Aorta (tissue), 5 donors: ENCODE measurements around the gene XPR1. TPM values are rescaled to one million over a fixed set of nuclear protein-coding genes. Genes with fewer than 3 reads are reported as not detected.

ENCODE experiments used
- ATAC-seq: fragments of 200-7000 bp; cut with Tn5 transposase; one replicate; pipeline ENCODE4 v1.9.1; 2022; ENCODE audit warnings: moderate library complexity; ENCODE audit not compliant: low FRiP score
- DNase-seq, 2 donors: peaks; one replicate each; pipeline ENCODE4 v3.0.0-alpha.2; 2020
- H3K27ac ChIP-seq, 2 donors: one replicate each; pipeline ENCODE4 v1.5.1; 2013; ENCODE audit warnings: low read length in 2 of 2, mild to moderate bottlenecking in 2 of 2, moderate library complexity in 2 of 2, control low read depth in 1 of 2, inconsistent platforms in 1 of 2, low read depth in 1 of 2
- H3K27me3 ChIP-seq, 2 donors: one replicate each; pipeline ENCODE4 v1.6.1; 2013; ENCODE audit warnings: control low read depth in 1 of 2, low read length in 1 of 2, mild to moderate bottlenecking in 1 of 2, moderate library complexity in 1 of 2; ENCODE audit not compliant: insufficient read depth in 2 of 2, control insufficient read depth in 1 of 2
- H3K36me3 ChIP-seq, 2 donors: one replicate each; pipeline ENCODE4 v1.6.1; 2013; ENCODE audit warnings: control low read depth in 1 of 2, low read length in 1 of 2, mild to moderate bottlenecking in 1 of 2; ENCODE audit not compliant: insufficient read depth in 2 of 2, control insufficient read depth in 1 of 2
- H3K4me1 ChIP-seq, 2 donors: one replicate each; pipeline ENCODE4 v1.6.1; 2013; ENCODE audit warnings: low read length in 2 of 2, control low read depth in 1 of 2, mild to moderate bottlenecking in 1 of 2, moderate library complexity in 1 of 2; ENCODE audit not compliant: insufficient read depth in 2 of 2, control insufficient read depth in 1 of 2
- H3K4me3 ChIP-seq, 2 donors: one replicate each; pipeline ENCODE4 v1.5.1; 2013; ENCODE audit warnings: low read length in 2 of 2, control low read depth in 1 of 2, mild to moderate bottlenecking in 1 of 2
- H3K9me3 ChIP-seq: one replicate; pipeline ENCODE4 v1.6.1; 2013; ENCODE audit warnings: mild to moderate bottlenecking, low read length; ENCODE audit not compliant: control insufficient read depth
- WGBS, 2 donors: extraction: QIAGEN DNeasy Blood & Tissue Kit; methylation state at CpG; one replicate each; pipeline ENCODE4 v1.1.7; 2013; 5-methylcytosine and 5-hydroxymethylcytosine counted together
- intact Hi-C, 2 donors: fragments of 100-400 bp; cut with DNase I; formaldehyde crosslinking; loops; one replicate each; pipeline versions ENCODE4 v1.14.2 to v1.15.0; 2022
- polyA plus RNA-seq, 2 donors: library from polyadenylated mRNA; stranded (reverse); fragments of 200-250 nt; gene quantifications; one replicate each; pipeline ENCODE4 v1.2.3, GENCODE V29; 2013
- total RNA-seq, 2 donors: library from RNA; stranded (reverse); fragmentation: NEBNext Ultra II Directional; extraction: Animal tissue kit (Norgen Biotek cat#: 25700); gene quantifications; one replicate each; pipeline ENCODE4 v1.2.1, GENCODE V29; 2021
- donor health status: healthy with polysubstance abuse.
- donor health status: Bipolar disorder and iron deficiency.
- donor health status: DM: no; HTN: no; CAD: no.
- donor health status: DM: no; HTN: no; CAD: no.
- donor health status: DM: yes; HTN: yes; CAD: no.

XPR1 gene
- total and polyA plus RNA-seq, 4 donors = 4.6 to 55.4 (median 15.6) TPM

- no peaks in the 10 kb centered on the region for H3K9me3 ChIP-seq
- H3K4me3 ChIP-seq = no peak overlapping the region
- no peak overlapping the region for H3K27ac ChIP-seq
- H3K36me3 ChIP-seq = no peaks in the 10 kb centered on the region
- ATAC-seq = no peak
- no peak for DNase-seq
- 82 to 85% methylated on average over 2 of the region's 2 CpGs for WGBS, 2 donors
- intact Hi-C loops = no loop called here
- peaks cover 0 to 2% of the 10 kb centered on the region in 2 donors for H3K4me1 ChIP-seq
- no peaks in the 10 kb centered on the region for H3K27me3 ChIP-seq
Observed at GRCh38 chr1:180793451-180793850, 161.6 kb downstream of the XPR1 start.

GRCh38 chr1:180796897-180797640 is 165.2 kb downstream of the XPR1 start:
- no peaks in the 10 kb centered on the region for H3K4me1 ChIP-seq
- ATAC-seq = no peak
- no peaks in the 10 kb centered on the region for H3K27me3 ChIP-seq
- DNase-seq = no peak
- no peaks in the 10 kb centered on the region for H3K9me3 ChIP-seq
- no peak overlapping the region for H3K4me3 ChIP-seq
- WGBS, 2 donors = 27 to 32% methylated on average over 1 of the region's 1 CpG
- H3K36me3 ChIP-seq = no peaks in the 10 kb centered on the region
- H3K27ac ChIP-seq = no peak overlapping the region
- intact Hi-C loops = no loop called here

GRCh38 chr1:180800945-180801344 is 169.1 kb downstream of the XPR1 start:
- Histone ChIP-seq H3K27me3 (no peaks in the 10 kb centered on the region), H3K36me3 (peaks cover 2% of the 10 kb centered on the region in 2 donors), H3K4me3 (no peak overlapping the region), H3K27ac (no peak overlapping the region), H3K4me1 (no peaks in the 10 kb centered on the region), H3K9me3 (no peaks in the 10 kb centered on the region)
- ATAC-seq = no peak
- 78 to 81% methylated on average over 1 of the region's 1 CpG for WGBS, 2 donors
- no peak for DNase-seq
- intact Hi-C loops = no loop called here

GRCh38 chr1:180802813-180803212 is 171.0 kb downstream of the XPR1 start:
- 95 to 96% methylated on average over 2 of the region's 2 CpGs for WGBS, 2 donors
- no peaks in the 10 kb centered on the region for H3K27me3 ChIP-seq
- no peaks in the 10 kb centered on the region for H3K9me3 ChIP-seq
- no peaks in the 10 kb centered on the region for H3K4me1 ChIP-seq
- intact Hi-C loops = no loop called here
- H3K4me3 ChIP-seq = no peak overlapping the region
- ATAC-seq (no peak), DNase-seq (no peak)
- no peak overlapping the region for H3K27ac ChIP-seq
- peaks cover 2% of the 10 kb centered on the region in 2 donors for H3K36me3 ChIP-seq

GRCh38 chr1:180805316-180805715 is 173.5 kb downstream of the XPR1 start:
- H3K27ac ChIP-seq = no peak overlapping the region
- no peak overlapping the region for H3K4me3 ChIP-seq
- DNase-seq = no peak
- no peaks in the 10 kb centered on the region for H3K27me3 ChIP-seq
- H3K4me1 ChIP-seq = no peaks in the 10 kb centered on the region
- peaks cover 2% of the 10 kb centered on the region in 2 donors for H3K36me3 ChIP-seq
- no peaks in the 10 kb centered on the region for H3K9me3 ChIP-seq
- intact Hi-C loops = no loop called here
- ATAC-seq = no peak

GRCh38 chr1:180811298-180811697 is 179.5 kb downstream of the XPR1 start:
- Histone ChIP-seq H3K4me1 (peaks cover 0 to 2% of the 10 kb centered on the region in 2 donors), H3K36me3 (no peaks in the 10 kb centered on the region), H3K4me3 (no peak overlapping the region), H3K9me3 (no peaks in the 10 kb centered on the region), H3K27ac (no peak overlapping the region), H3K27me3 (no peaks in the 10 kb centered on the region)
- DNase-seq (no peak), ATAC-seq (no peak)
- intact Hi-C loops = no loop called here
- WGBS, 2 donors = 91 to 96% methylated on average over 2 of the region's 2 CpGs

- Histone ChIP-seq H3K27me3 (no peaks in the 10 kb centered on the region), H3K9me3 (no peaks in the 10 kb centered on the region), H3K27ac (no peak overlapping the region), H3K36me3 (no peaks in the 10 kb centered on the region), H3K4me1 (peaks cover 0 to 2% of the 10 kb centered on the region in 2 donors), H3K4me3 (no peak overlapping the region)
- no peak for DNase-seq
- intact Hi-C loops = no loop called here
- no peak for ATAC-seq
Observed at GRCh38 chr1:180811886-180812285, 180.1 kb downstream of the XPR1 start.

- no peaks in the 10 kb centered on the region for H3K36me3 ChIP-seq
- no peak for ATAC-seq
- no peak overlapping the region for H3K27ac ChIP-seq
- H3K4me3 ChIP-seq = no peak overlapping the region
- intact Hi-C loops = no loop called here
- H3K4me1 ChIP-seq = peaks cover 0 to 2% of the 10 kb centered on the region in 2 donors
- no peaks in the 10 kb centered on the region for H3K9me3 ChIP-seq
- no peaks in the 10 kb centered on the region for H3K27me3 ChIP-seq
- no peak for DNase-seq
Observed at GRCh38 chr1:180814258-180814657, 182.4 kb downstream of the XPR1 start.

GRCh38 chr1:180815188-180815587 is 183.4 kb downstream of the XPR1 start:
- no peak for ATAC-seq
- no peaks in the 10 kb centered on the region for H3K36me3 ChIP-seq
- H3K9me3 ChIP-seq = no peaks in the 10 kb centered on the region
- intact Hi-C loops = no loop called here
- H3K27me3 ChIP-seq = no peaks in the 10 kb centered on the region
- H3K27ac ChIP-seq = no peak overlapping the region
- peaks cover 0 to 2% of the 10 kb centered on the region in 2 donors for H3K4me1 ChIP-seq
- DNase-seq = no peak
- H3K4me3 ChIP-seq = no peak overlapping the region
- WGBS, 2 donors = 66 to 72% methylated on average over 4 of the region's 4 CpGs
